CD14-positive monocyte (primary cell): ENCODE results near the gene CTDP1. TPM values are rescaled to one million over a fixed set of nuclear protein-coding genes. Genes with fewer than 3 reads are reported as not detected.

ENCODE experiments used
- DNase-seq, 3 donors: peaks; one replicate each; pipeline ENCODE4 v3.0.0-alpha.2; 2011 to 2022
- H2AFZ ChIP-seq: 2 replicates; pipeline ENCODE4 v1.6.0; 2012; ENCODE audit warnings: mild to moderate bottlenecking, low read depth, low read length, inconsistent platforms; ENCODE audit not compliant: insufficient read depth, poor library complexity, severe bottlenecking
- H3K27ac ChIP-seq, 2 donors: 1 replicate in 1 of 2; 2 replicates in 1 of 2; pipeline ENCODE4 v1.5.1; 2012 to 2013; ENCODE audit warnings: low read length in 2 of 2, control low read depth in 1 of 2, inconsistent platforms in 1 of 2, low read depth in 1 of 2, mild to moderate bottlenecking in 1 of 2
- H3K27me3 ChIP-seq, 2 donors: one replicate each; pipeline versions ENCODE4 v1.6.0 to v1.6.1; 2011 to 2013; ENCODE audit warnings: low read length in 2 of 2; ENCODE audit not compliant: control insufficient read depth in 2 of 2, insufficient read depth in 2 of 2
- H3K36me3 ChIP-seq, 2 donors: replicated peaks in 1 of 2; 1 replicate in 1 of 2; 2 replicates in 1 of 2; pipeline versions ENCODE4 v1.5.1 to v1.6.1; 2012 to 2013; ENCODE audit warnings: low read length in 2 of 2, control low read depth in 1 of 2, inconsistent platforms in 1 of 2, mild to moderate bottlenecking in 1 of 2; ENCODE audit not compliant: insufficient read depth in 2 of 2, control insufficient read depth in 1 of 2
- H3K4me1 ChIP-seq, 2 donors: 1 replicate in 1 of 2; 2 replicates in 1 of 2; pipeline versions ENCODE4 v1.5.1 to v1.6.1; 2012 to 2013; ENCODE audit warnings: low read length in 2 of 2, control low read depth in 1 of 2, inconsistent platforms in 1 of 2, mild to moderate bottlenecking in 1 of 2, moderate library complexity in 1 of 2; ENCODE audit not compliant: insufficient read depth in 2 of 2, control insufficient read depth in 1 of 2
- H3K4me2 ChIP-seq: replicated peaks from 2 replicates; pipeline ENCODE3; 2012; ENCODE audit warnings: low read length, moderate library complexity, mild to moderate bottlenecking; ENCODE audit not compliant: poor library complexity, severe bottlenecking; ENCODE audit errors: extremely low read depth
- H3K4me3 ChIP-seq, 3 experiments: fragments of 200-600 bp in 1 of 3; sonication (generic) in 1 of 3; replicated peaks in 1 of 3; 1 replicate in 2 of 3; 2 replicates in 1 of 3; pipeline ENCODE4 v1.5.1; 2011 to 2013; ENCODE audit warnings: low read length in 3 of 3, mild to moderate bottlenecking in 3 of 3, control low read depth in 2 of 3, low read depth in 2 of 3, inconsistent platforms in 1 of 3, moderate library complexity in 1 of 3
- H3K79me2 ChIP-seq: 2 replicates; pipeline ENCODE4 v1.6.0; 2012; ENCODE audit warnings: mild to moderate bottlenecking, control low read depth, inconsistent platforms, low read length, moderate library complexity; ENCODE audit not compliant: insufficient read depth
- H3K9ac ChIP-seq: 2 replicates; pipeline ENCODE4 v1.6.0; 2017; ENCODE audit warnings: low read length, mild to moderate bottlenecking; ENCODE audit not compliant: insufficient read depth, poor library complexity, severe bottlenecking
- H3K9me3 ChIP-seq, 2 donors: replicated peaks in 1 of 2; 1 replicate in 1 of 2; 2 replicates in 1 of 2; pipeline versions ENCODE4 v1.5.1 to v1.6.1; 2012 to 2013; ENCODE audit warnings: low read length in 2 of 2, control low read depth in 1 of 2; ENCODE audit not compliant: control insufficient read depth in 1 of 2, insufficient read depth in 1 of 2
- H4K20me1 ChIP-seq: 2 replicates; pipeline ENCODE4 v1.6.0; 2012; ENCODE audit warnings: mild to moderate bottlenecking, low read length, control low read depth, moderate library complexity; ENCODE audit not compliant: insufficient read depth
- H3K27ac Mint-ChIP-seq, 7 donors: one replicate each; pipeline ENCODE4 v1.8.0; 2020; ENCODE audit warnings: mild to moderate bottlenecking in 7 of 7, mixed read lengths in 7 of 7, moderate library complexity in 6 of 7, inconsistent platforms in 2 of 7
- H3K27me3 Mint-ChIP-seq, 3 donors: one replicate each; pipeline ENCODE4 v1.8.0; 2021 to 2022; ENCODE audit warnings: low read depth in 3 of 3, mild to moderate bottlenecking in 3 of 3, mixed read lengths in 3 of 3, moderate library complexity in 3 of 3, inconsistent platforms in 1 of 3
- H3K36me3 Mint-ChIP-seq, 2 donors: one replicate each; pipeline ENCODE4 v1.8.0; 2020; ENCODE audit warnings: mixed read lengths in 2 of 2, inconsistent platforms in 1 of 2, mild to moderate bottlenecking in 1 of 2
- H3K4me1 Mint-ChIP-seq: one replicate; pipeline ENCODE4 v1.8.0; 2020; ENCODE audit warnings: mild to moderate bottlenecking, mixed read lengths
- H3K4me3 Mint-ChIP-seq, 2 donors: one replicate each; pipeline ENCODE4 v1.8.0; 2020; ENCODE audit warnings: mild to moderate bottlenecking in 2 of 2, mixed read lengths in 2 of 2, moderate library complexity in 1 of 2
- H3K9me3 Mint-ChIP-seq, 7 donors: one replicate each; pipeline ENCODE4 v1.8.0; 2020 to 2022; ENCODE audit warnings: mixed read lengths in 7 of 7, mild to moderate bottlenecking in 6 of 7, moderate library complexity in 6 of 7, inconsistent platforms in 2 of 7
- WGBS: methylation state at CpG from one replicate; pipeline ENCODE4 v1.1.5; 2013; ENCODE audit warnings: missing lambda C conversion rate; ENCODE audit not compliant: insufficient coverage; 5-methylcytosine and 5-hydroxymethylcytosine counted together
- intact Hi-C, 2 donors: fragments of 100-400 bp; cut with micrococcal nuclease; formaldehyde crosslinking; loops; one replicate each; pipeline versions ENCODE4 v1.15.0 to v1.15.1; 2023
- polyA plus RNA-seq, 3 donors: library from polyadenylated mRNA; depleted of rRNA in 1 of 3; unstranded in 2 of 3; stranded (reverse) in 1 of 3; fragments of 300-500 nt in 2 of 3; fragments of >200 nt in 1 of 3; fragmentation: Illumina TruSeq in 2 of 3; gene quantifications; 1 replicate in 2 of 3; 2 replicates in 1 of 3; pipeline ENCODE4 v1.2.3, GENCODE V29; 2012 to 2021
- TF ChIP-seq, protein P1 (sequence below): fragments of 200-600 bp; IDR thresholded peaks from one replicate; pipeline ENCODE4 v1.8.0; 2022; ENCODE audit warnings: antibody characterized with exemption, mild to moderate bottlenecking

Gene CTDP1
- polyA plus RNA-seq, 3 donors, result 9.1 to 13.9 (median 9.1) TPM

DNA sequence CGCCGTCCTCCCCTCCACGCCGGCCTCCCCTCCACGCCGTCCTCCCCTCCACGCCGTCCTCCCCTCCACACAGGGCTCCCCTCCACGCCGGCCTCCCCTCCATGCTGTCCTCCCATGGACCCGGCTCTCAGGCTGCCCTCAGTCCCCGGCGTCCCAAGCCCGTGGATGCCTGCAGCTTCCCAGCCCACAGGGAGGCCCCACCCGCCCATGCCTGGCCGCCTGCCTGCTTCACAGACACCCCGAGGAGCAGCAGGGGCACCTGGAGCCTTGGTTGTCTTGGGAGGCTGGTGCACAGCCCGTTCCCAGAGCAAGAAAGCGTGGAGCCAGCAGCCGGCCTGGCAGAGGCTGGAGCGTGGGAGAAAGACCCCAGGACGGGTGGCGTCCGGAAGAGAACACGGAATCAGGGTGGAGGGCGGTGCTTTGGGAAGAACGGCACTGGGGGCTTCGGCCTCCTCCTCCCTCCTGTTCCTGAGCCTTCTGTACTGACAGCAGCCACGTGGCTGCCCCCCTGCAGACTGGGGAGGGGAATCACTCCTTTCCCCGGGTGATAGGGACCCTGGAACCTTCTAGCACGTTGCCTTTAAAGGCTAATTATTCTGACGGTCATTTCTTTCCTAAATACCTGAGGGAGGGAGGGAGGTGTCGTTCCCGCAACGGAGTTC lies 92.0 kb downstream of the CTDP1 start:
- intact Hi-C loops, result loop anchor here in 1 of 2 donors (10.0 kb wide), 1 partner anchor 63 kb away; no protein-coding TSS in a partner anchor
- TF ChIP-seq, protein P1, sequence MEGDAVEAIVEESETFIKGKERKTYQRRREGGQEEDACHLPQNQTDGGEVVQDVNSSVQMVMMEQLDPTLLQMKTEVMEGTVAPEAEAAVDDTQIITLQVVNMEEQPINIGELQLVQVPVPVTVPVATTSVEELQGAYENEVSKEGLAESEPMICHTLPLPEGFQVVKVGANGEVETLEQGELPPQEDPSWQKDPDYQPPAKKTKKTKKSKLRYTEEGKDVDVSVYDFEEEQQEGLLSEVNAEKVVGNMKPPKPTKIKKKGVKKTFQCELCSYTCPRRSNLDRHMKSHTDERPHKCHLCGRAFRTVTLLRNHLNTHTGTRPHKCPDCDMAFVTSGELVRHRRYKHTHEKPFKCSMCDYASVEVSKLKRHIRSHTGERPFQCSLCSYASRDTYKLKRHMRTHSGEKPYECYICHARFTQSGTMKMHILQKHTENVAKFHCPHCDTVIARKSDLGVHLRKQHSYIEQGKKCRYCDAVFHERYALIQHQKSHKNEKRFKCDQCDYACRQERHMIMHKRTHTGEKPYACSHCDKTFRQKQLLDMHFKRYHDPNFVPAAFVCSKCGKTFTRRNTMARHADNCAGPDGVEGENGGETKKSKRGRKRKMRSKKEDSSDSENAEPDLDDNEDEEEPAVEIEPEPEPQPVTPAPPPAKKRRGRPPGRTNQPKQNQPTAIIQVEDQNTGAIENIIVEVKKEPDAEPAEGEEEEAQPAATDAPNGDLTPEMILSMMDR, result no peak
- WGBS, result 89% methylated on average over 29 of the region's 35 CpGs
- H3K27ac ChIP-seq, result no peak overlapping the region
- no peaks in the 10 kb centered on the region for H3K36me3 ChIP-seq
- Mint-ChIP-seq H3K4me3 (no peak overlapping the region), H3K27ac (no peak overlapping the region), H3K27me3 (peaks cover 3 to 6% (median 6%) of the 10 kb centered on the region in 3 donors), H3K36me3 (no peaks in the 10 kb centered on the region), H3K9me3 (peaks cover 4 to 22% (median 18%) of the 10 kb centered on the region in 7 donors), H3K4me1 (no peaks in the 10 kb centered on the region)
- H4K20me1 ChIP-seq, result no peaks in the 10 kb centered on the region
- H3K27me3 ChIP-seq, result no peaks in the 10 kb centered on the region
- no peaks in the 10 kb centered on the region for H3K79me2 ChIP-seq
- no peak overlapping the region for H3K4me3 ChIP-seq
- no peak for DNase-seq
- no peak overlapping the region for H3K9ac ChIP-seq
- H3K4me2 ChIP-seq, result no peak overlapping the region
- H3K9me3 ChIP-seq, result peaks cover 5 to 18% of the 10 kb centered on the region in 2 donors
- H3K4me1 ChIP-seq, result no peaks in the 10 kb centered on the region
- no peak overlapping the region for H2AFZ ChIP-seq

DNA sequence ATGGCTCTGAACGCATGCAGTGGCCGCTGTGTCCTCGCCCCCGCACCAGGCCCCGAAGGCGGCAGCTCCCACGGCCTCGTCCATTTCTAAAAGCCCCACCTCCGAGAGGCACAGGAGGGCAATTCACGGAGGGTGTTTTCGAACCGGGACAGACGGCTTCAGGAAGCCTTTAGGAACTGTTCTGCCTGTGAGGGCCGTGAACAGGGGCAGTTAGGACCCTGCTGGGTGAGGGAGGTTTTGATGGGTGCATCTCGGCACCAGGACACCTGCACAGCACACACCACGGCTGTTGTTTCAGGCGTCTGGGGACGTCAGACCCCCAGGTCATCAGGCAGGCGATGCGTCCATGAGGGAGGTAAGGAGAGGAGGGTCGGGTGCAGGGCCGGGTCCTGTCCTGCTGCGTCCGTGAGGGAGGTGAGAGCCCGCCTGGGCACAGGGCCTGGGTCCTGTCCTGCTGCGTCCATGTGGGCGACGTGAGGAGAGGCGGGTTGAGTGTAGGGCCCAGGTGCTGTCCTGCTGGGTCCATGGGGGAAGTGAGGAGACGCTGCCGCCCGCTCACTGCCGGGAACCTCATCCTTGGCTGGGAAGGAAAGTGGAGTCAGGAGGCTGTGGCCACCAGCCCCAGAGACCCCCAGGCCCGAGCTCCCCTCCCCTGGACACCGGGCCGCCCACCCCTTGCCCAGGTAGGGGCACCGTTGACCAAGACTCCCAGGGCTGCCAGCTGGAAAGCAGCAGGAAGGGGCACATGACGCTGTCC lies 92.7 kb downstream of the CTDP1 start:
- Histone ChIP-seq H4K20me1 (no peaks in the 10 kb centered on the region), H3K9me3 (peaks cover 5 to 16% of the 10 kb centered on the region in 2 donors), H3K36me3 (no peaks in the 10 kb centered on the region), H3K4me3 (no peak overlapping the region), H3K9ac (no peak overlapping the region), H2AFZ (no peak overlapping the region), H3K27me3 (no peaks in the 10 kb centered on the region), H3K27ac (no peak overlapping the region), H3K4me1 (no peaks in the 10 kb centered on the region), H3K79me2 (no peaks in the 10 kb centered on the region), H3K4me2 (no peak overlapping the region)
- Mint-ChIP-seq H3K36me3 (no peaks in the 10 kb centered on the region), H3K9me3 (peaks cover 4 to 24% (median 15%) of the 10 kb centered on the region in 7 donors), H3K27ac (peak overlapping the region in 1 of 7 donors; percentile 57), H3K4me1 (no peaks in the 10 kb centered on the region), H3K4me3 (no peak overlapping the region), H3K27me3 (peaks cover 0 to 10% (median 9%) of the 10 kb centered on the region in 3 donors)
- DNase-seq, result no peak
- WGBS, result 86% methylated on average over 34 of the region's 38 CpGs
- TF ChIP-seq, protein P1, result no peak
- intact Hi-C loops, result loop anchor here in 1 of 2 donors (10.0 kb wide), 1 partner anchor 63 kb away; no protein-coding TSS in a partner anchor
